NOMO-1 treated with dmso at 0.1 percent for 144 hours (cell line): ENCODE data around the gene COL11A2.
A peak's percentile ranks its signal among the peaks of the same experiment; 100 is the strongest.

Experiments
- DNase-seq: peaks from one replicate; lab custom pipeline; 2025; ENCODE audit not compliant: unreplicated experiment; lab: John Stamatoyannopoulos, UW

Gene COL11A2

GRCh38 chr6:33120001-33120400, 72.3 kb downstream of the COL11A2 start:
- DNase-seq: no peak

- DNase-seq: no peak
These were observed 73.6 kb downstream of the COL11A2 start for GRCh38 chr6:33118525-33119123.

GRCh38 chr6:33117811-33118277, 74.4 kb downstream of the COL11A2 start:
- no peak for DNase-seq

GRCh38 chr6:33116841-33117711, 75.2 kb downstream of the COL11A2 start:
- DNase-seq: no peak

- DNase-seq: no peak
These were observed 75.8 kb downstream of the COL11A2 start for GRCh38 chr6:33116417-33116816.

- DNase-seq: peak; percentile 43
These were observed 77.9 kb downstream of the COL11A2 start for GRCh38 chr6:33114406-33114805.

GRCh38 chr6:33113755-33114154, 78.5 kb downstream of the COL11A2 start:
- no peak for DNase-seq
